AML-193 (cell line): ENCODE results near the gene SLC39A2.
"Not testable (repeated sequence)": the region's sequence is repeated elsewhere in the genome, so short reads cannot be mapped to it uniquely, and the experiment has no call there.

Source experiments
- DNase-seq, 2 experiments: peaks; one replicate each; lab custom pipeline; 2025; lab: John Stamatoyannopoulos, UW

The SLC39A2 gene

DNA sequence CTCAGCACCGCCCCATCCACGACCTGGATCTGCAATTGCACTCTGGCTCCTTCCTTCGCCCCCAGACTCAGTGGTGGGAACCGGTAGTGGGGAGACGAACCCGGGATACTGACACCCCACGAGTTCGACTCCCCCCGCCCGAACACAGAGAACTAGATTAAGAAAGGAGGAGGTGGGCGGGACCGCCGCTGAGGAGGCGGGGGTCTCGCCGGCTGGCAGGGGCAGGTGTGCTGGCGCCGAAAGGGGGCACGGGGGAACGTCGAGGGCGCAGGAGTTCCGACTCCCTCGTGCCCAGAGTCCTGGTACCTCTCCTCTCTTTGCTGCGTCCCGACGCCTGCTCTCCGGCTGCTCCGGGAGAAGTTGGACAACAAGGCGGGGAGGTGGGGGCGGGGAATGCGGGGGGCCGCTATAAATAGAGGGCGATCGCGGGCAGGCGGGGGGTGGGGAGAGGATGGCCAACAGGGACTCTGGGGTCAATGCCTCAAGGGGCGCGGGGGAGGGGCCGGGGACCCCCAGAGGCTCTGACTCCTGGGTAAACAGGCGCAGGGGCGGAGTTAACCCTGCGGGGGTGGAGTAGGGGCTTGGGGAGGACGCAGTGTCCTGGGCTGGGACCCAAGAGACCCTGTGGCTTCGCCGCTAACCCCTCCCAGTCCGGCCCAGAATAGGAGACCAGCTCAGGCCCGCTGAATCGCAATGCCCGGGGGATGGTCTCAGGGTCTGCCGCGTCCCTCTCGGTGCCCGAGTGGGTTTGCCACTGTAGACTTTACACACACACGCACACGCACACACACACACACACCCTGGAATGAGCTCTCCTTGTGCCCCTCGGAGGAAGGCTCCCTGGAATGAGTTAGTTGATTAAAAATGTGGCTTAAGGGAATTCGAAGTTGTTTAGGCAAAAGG lies 26.5 kb downstream of the SLC39A2 start:
- DNase-seq = no peak

DNA sequence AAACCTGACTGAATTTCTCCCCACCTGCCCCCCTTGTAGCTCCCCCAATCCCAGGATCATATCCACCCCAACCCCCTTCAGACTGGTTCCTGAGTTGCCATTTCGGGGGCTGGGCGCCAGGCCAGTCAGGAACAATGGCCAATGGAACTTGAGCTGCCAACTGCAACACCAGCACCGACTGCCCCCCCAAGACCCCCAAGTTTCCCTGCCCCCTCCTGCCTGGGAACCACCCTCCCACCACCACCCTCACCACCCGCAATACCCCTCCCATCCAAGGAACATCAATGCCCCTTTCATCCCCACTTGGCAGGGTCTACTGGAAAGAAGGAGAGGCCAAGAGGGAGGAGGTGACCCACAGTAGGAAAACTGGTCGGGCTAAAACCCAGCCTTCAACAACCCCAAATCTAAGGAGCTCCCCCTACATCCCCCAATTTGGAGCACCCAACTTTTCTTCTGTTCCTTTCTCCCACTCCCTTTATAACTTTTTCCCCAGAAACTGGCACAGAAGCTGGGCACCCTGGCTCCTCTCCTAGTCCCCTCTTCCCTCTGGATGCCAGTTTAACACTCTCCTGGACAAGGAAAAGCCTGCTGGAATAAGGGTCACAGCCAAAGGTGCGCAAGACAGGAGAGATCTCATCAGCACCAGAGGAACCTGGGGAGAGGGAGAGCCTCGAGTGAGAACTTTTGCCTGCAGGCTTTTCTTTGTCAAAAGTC lies 27.3 kb downstream of the SLC39A2 start:
- no peak for DNase-seq

DNA sequence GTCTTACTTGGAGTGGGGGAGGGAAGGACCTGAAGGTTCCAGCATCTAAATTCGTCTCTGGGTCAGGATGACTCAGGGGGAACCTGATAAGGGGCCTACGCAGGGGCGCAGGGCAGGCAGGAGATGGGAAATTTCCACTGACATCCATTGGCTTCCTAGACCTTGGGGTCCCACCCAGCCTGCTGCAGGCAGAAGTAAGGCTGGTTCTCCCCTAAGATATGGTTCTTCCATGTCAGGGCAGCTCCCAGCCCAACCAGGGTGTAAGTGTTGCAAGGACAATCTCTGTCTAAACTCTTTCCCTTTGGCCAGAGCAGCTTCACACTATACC lies 27.9 kb downstream of the SLC39A2 start:
- DNase-seq = no peak

DNA sequence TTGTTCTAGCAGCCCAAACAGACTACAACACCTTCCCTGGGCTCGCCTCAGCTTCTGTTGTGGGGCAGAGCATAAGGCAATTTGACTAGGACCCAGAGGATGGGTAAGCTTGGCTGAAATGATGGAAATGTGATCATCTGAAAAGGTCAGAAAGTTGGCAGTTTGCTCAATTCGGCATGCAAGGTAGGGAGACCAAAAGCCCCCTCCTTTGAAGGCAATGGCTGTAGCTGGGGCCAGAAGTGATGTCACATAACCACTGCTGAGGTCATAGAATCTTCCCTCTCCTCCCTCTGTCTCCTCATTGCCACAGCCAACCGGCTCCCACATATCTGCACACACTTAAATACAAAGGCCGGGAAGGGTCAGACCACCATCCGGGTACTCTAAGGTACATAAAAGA lies 30.8 kb downstream of the SLC39A2 start, which contains the start of gene TPPP2:
TPPP2 (plus strand) TSS at position 301 of the 400 bp plus-strand sequence. CDS start 365 bp downstream, outside the sequence.
- no peak for DNase-seq

DNA sequence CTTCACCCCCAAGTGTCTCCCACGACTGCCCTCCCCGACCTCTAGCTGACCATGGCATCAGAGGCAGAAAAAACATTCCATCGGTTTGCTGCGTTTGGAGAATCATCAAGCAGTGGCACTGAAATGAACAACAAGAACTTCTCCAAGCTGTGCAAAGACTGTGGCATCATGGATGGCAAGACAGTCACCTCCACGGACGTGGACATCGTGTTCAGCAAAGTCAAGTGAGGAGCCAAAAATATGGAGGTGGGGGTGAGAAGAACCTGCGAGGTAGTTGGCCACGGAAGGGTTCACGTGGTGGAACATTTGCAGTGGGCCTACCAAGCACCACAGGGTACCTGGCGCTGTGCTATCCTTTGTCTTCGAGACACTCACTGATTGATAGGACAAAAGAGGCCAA lies 31.4 kb downstream of the SLC39A2 start:
- no peak for DNase-seq

DNA sequence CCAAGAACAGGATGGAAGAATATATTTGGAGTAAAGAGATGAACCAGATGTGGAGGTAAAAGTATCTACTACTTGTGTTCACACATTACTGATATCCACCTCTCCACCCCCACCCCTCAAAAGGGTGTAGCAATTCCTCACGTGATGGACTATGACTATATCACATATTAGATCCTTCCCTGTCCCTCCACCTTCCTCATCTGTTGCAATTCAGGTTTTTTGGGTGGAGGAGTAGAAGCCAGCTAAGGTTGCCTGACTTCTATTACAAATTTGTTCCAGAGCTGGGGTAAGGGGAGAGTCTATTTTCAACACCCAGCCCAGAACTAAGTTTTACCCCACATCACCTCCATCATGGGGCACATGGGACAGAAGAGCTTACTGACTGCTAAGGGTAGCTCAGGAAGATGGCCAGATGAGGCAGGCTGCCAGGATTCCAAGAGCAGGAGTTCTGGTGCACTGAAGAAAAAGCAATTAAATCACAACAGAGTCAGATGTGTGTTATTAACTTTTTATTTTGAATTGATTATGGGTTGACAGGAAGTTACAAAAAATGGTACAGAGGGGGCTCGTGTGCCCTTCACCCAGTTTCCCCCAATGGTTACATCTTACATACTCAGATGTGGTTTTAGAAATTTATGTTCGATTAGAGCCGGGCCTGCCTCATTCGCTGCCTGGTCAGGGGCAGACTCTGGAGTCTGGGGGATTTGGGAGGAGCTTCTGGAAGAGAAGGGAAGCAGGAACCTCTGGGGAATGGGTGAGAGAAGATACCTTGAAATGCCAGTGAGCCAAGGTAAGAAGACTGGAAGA lies 33.4 kb downstream of the SLC39A2 start:
- DNase-seq = no peak

DNA sequence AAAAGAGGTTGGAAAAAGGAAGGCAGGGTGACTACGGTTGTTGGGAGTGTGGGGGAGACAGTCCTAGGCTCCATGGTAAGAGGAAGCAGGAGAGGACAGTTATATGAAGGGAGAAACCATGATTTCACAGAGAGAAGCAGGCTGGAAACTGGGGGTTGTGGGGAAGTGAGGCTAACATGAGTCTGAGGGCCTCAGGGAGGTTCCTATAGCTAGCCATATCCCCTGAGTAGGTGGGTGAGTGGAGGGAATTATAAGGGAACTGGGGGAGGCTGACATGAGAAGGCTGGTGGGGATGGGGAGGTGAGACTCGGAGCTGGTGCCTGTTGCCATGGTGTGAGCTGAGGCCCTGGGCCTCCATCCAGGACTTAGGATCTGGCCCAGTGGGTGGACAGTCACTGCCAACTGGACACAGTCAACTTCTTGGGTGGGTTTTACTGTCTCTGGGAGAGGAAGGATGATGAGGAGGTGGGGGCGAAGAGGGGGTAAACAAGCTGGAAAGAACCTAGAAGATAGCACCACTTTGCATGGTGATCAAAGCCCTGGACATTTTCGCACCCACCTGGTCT lies 34.1 kb downstream of the SLC39A2 start:
- DNase-seq = no peak

DNA sequence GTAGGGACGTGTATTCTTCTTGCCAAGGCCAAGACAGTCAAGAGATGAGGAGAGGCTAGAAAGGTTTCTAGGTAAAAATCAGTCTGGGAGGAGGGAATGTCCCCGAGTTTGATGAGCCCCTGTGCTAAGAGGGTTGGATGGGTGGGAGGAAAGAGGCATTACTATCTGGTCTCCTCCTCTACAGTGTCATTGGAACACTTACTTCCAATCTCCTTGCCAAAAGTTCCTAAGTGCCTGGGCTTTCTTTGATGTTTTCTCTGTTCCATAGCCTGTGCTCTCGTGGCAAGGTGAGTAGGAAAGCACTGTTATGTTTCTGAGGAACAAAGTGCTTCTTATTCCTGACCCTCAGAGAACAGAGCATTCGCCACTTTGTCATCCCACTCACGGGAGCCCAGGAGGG lies 35.6 kb downstream of the SLC39A2 start, which contains the start of gene RNASE13:
RNASE13 (minus strand) TSS at position 101 of the 400 bp plus-strand sequence. CDS start 519 bp downstream, outside the sequence.
- DNase-seq = no peak

DNA sequence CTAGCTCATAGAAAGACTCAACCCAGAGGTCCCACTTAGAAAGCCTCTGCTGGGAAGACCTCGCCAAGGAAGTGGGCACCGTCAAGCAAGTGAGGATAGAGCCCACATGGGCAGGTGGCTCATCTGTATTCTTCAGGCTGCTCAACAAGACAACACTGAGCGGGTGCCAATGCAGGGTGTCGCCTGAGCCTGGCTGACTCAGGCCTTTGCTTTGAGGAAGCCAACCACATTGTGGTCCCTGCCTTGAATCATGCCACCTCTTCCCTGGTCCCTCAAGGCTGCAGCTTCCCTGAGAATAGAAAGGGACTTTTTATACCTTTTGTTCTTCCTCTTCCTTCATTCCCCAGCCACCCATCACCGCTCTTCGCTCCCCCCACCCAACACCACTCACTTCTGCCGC lies 37.7 kb downstream of the SLC39A2 start:
- DNase-seq = no peak

DNA sequence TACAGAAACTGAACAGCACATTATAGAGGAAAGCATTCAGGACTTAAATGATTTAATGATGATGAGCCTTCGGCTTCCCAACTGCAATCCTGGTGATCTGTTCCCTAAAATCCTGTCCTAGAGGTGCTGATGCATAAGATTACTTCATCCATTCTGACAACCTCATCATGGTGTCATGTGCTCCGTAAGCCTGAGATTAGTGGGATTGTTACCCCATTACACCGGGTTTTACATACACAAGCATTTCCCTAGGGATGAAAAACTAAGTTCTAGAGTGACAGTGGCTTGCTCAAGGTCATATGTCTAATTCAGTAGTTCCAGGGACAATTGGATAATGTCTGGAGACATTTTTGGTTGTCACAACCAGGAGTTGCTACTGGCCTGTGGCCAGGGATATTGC lies 38.1 kb downstream of the SLC39A2 start:
- no peak for DNase-seq

DNA sequence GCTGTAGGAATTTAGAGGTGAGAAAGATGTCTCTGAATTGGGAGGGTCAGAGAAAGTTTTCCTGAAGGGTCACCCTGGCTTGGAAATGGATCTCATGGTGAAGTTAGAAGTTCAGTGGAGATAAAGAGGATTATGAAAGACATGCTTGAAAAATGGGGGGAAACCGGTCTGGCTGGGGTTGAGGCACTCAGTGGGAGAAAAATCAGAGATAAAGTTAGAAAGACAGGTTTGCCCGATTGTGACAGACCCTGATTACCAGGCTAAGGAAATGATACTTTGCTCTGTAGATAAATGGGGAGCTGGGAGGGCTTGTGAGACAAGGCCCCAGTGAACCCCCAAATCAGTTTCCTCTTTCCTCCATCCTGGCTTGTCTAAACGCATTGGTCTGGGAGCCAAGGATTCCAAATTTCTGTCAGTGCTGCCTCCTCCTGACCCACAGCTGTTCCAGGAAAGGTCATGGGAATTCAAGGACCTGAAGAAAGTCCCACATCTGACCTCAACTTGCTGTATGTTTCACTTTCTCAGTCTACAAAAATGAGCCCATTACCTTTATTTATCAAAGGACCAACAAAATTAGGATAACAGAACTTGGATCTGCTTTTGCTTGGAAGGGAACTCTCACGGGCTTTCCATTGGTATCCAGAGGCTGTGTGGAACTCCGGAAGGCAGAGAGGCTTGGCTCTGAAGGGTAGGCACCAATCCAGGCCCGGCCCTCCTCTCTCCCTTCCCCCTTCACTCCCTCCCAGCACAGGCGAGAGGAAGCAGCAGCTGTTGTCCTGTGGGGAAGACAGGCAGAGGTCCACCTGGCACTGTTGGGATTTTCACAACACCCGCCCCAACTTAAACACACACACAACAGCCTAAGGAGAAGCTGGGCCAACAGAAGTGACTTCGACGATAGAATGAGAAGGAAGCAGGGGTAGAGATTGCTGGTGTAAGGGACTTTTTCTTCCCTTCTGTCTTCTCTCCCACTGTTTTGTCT lies 39.6 kb downstream of the SLC39A2 start:
- DNase-seq = no peak

DNA sequence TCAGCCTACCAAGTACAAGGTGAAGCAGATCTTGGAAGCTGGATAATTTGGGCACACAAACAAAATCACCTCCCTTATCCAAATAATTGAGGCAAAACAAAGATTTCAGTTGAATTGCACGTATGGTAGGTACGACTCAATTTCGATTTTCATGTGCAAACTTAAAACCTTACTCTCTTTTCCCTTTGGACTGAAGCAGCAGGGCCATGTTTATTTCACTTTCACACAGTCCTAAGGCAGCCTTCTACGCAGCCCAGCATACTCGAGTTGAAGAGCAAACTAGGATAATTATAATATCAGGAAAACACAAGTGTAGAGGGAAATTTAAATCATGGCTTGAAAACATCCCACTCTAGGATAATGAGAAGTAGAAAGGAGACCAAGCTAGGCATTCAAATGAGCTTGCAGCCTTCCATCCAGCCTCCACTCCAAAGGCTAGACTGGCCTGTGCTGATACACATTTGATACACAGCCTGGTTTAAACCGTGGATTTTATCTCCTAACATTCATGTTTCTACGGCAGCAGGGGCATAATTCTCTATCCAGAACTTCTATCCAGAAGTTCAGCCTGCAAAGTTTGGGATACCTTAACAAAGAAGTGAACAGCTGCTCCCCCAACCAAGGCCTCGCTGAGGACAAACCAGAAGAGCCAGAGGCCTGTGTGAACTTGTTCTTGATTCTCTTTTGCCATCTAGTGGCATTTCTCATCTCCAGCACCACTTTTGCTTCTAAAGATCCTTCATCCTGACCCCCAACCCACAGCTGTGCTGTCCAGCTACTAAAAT lies 40.7 kb downstream of the SLC39A2 start:
- DNase-seq = peak; percentile 59 to 61

DNA sequence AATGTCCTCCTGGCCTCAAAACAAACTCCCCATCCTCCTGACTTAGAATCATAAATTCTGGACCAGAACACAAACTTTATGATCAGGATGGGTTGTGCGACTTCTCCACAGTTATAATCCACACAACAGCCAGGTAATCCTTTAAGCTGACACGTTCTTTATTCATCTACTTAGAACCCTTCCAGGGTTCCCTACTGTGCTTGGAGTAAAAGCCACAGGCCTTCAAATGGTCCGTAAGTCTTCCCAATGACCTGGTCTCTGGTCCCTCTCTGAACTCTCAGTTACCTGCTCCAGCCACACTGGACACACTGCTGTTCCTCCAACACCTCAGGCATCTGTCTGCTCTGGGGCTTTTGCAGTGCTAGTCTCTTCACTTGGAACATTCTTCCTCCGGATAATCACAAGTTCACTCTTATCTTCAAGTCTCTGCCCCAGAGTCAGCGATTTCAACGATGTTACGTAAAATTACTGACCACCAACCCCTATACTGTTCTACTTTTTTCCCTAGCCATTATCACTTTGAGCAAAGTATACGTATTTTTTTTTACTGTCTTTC lies 41.4 kb downstream of the SLC39A2 start:
- DNase-seq = no peak

DNA sequence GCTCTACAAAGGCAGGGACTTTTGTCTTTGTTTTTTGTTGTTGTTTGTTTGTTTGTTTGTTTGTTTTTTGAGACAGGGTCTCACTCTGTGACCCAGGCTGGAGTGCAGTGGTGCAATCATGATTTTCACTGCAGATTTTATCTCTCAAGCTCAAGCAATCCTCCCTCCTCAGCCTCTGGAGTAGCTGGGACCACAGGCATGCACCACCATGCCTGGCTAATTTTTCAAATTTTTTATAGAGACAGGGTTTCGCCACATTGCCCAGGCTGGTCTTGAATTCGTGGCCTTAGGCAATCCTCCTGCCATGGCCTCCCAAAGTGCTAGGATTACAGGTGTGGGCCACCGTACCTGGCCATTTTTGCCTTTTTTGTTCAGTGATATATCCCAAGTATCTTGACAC lies 41.8 kb downstream of the SLC39A2 start:
- not testable (repeated sequence) for DNase-seq

DNA sequence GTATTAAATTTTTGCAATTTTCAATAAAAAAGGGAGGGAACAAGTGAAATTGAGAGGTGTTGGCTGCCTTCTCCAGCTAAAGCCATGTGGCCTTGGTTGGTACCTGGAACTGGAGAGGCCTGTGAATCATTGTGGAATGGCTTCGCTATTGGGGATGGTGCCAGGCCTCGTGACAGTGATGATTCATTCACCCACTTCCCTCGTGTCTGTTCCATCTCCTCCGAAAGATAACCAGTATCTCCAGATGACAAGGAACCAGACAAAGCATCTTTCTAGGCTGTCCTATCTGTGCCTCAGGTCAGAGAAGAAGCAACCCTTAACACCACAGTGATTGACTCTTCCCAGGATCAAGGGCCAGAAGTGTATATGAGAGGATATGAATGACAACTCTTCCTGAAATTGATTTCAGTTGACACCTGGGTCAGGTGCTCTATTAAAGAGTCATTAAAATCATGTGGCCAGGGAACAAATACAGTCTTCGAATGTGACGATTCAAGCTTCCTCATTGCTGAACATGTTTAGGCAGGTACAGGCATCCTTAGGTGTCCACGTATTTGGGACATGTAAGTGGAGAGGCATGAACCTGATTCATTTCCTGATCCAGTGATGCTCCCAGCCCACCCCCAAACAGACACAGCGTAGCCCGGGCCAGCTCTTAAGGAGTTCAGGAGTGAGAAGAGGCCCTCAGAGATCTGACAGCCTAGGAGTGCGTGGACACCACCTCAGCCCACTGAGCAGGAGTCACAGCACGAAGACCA lies 42.8 kb downstream of the SLC39A2 start, which contains the start of gene RNASE7:
RNASE7 (plus strand) TSS at position 687 of the 758 bp plus-strand sequence. CDS start 631 bp downstream, outside the sequence.
- DNase-seq = no peak

DNA sequence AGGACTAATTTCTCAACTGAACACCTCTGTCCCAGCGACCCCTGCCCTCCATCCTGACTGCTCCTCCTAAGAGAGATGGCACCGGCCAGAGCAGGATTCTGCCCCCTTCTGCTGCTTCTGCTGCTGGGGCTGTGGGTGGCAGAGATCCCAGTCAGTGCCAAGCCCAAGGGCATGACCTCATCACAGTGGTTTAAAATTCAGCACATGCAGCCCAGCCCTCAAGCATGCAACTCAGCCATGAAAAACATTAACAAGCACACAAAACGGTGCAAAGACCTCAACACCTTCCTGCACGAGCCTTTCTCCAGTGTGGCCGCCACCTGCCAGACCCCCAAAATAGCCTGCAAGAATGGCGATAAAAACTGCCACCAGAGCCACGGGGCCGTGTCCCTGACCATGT lies 43.8 kb downstream of the SLC39A2 start:
- DNase-seq = no peak

DNA sequence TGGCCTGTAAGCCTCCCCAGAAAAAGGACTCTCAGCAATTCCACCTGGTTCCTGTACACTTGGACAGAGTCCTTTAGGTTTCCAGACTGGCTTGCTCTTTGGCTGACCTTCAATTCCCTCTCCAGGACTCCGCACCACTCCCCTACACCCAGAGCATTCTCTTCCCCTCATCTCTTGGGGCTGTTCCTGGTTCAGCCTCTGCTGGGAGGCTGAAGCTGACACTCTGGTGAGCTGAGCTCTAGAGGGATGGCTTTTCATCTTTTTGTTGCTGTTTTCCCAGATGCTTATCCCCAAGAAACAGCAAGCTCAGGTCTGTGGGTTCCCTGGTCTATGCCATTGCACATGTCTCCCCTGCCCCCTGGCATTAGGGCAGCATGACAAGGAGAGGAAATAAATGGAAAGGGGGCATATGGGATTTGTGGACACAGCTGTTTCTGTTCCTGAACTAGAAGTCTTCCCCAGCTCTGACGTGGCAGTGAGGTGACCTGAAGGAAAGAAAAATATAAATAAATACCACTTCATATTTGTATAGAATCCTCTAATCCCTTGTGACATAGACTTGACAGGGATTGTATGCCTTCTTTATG lies 44.4 kb downstream of the SLC39A2 start:
- no peak for DNase-seq

DNA sequence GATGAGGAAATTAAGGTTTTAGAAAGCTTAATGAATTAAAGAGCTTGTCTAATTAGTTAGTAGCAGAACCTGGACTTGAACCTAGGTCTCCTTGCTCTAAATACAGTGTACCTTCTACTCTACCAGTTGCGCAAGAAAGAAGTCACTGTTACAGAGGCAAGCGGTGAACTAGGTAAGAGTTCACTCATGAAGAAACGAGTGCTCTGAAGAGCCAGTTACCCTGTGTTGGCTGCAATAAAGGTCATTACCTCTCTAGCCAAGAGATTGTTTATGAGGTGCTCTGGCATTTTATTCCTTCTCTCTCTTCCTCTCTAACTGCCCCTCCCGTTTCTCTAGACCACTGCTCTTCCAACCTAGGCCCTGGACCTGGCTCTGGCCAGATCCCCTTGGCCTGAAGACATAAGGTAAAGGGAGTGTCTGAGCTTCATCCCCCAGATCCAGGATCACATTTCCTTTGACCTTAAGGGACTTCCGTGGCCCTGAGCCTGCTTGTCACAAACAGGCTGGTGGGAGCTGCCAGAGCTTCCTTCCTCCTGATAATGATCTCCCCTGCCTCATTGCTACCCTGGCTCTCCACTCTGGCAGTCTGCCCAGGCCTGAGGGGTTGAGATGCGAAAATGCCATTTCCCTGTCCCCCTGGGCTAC lies 45.0 kb downstream of the SLC39A2 start:
- DNase-seq = peak; percentile 27 to 34
